Stimulated activated memory B cell treated with anti-CD40 and anti-IgM and Interleukin-4, amounts not matched to agents 10 μg/mL and 1 μg/mL and 100 μg/mL, for 72 hours (primary cell): ENCODE data around the gene APOBEC3G.

Experiments used
- ATAC-seq: fragments of 150-1000 bp; cut with Tn5 transposase; 2 replicates; pipeline ENCODE4 v1.10.0; 2021
- H3K27ac Mint-ChIP-seq: one replicate; pipeline ENCODE4 v1.8.0; 2022; ENCODE audit warnings: mild to moderate bottlenecking, mixed read lengths
- H3K27me3 Mint-ChIP-seq: one replicate; pipeline ENCODE4 v1.8.0; 2022; ENCODE audit warnings: mixed read lengths
- H3K36me3 Mint-ChIP-seq: one replicate; pipeline ENCODE4 v1.8.0; 2022; ENCODE audit warnings: mixed read lengths
- H3K4me1 Mint-ChIP-seq: one replicate; pipeline ENCODE4 v1.8.0; 2022; ENCODE audit warnings: mixed read lengths
- H3K4me3 Mint-ChIP-seq: one replicate; pipeline ENCODE4 v1.8.0; 2022; ENCODE audit warnings: mild to moderate bottlenecking, moderate library complexity, mixed read lengths
- H3K9me3 Mint-ChIP-seq: one replicate; pipeline ENCODE4 v1.8.0; 2022; ENCODE audit warnings: mixed read lengths

Gene APOBEC3G

DNA sequence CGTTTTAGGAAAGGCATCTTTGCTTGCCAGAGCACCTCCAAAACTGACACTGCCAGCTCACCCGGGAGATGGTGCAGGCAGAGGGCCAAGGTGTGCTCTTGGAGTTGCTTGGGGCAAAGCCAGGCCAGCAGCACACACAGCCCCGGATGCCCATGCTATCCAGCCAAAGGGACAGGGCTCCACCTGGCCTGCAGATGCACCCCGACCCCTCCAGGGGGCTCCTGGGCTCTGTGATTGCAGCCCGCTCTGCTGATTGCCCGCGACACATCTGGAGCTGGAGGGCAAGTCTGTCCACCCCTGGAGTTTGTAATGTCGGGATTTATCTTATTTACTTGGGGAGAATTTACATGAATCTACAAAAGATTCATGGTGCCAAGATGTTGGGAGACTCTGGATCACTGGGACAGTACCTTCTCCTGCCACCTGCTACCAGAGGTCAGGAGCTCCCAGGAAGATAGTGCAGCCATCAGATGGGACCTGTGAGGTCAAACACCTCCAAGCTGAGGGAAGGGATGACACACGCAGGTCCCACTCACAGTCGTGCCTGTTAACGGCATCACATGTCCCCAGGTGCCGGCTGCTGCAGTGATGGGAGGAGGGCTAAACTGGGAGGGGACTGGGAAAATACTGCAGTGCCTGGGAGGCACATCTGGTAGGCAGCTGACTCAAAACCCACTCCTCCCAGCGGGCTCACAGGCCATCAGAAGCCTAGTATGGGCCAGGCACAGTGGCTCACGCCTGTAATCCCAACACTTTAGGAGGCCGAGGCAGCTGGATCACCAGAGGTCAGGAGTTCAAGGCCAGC lies 58.2 kb downstream of the APOBEC3G start:
- H3K9me3 Mint-ChIP-seq, result no peaks in the 10 kb centered on the region
- no peak overlapping the region for H3K4me3 Mint-ChIP-seq
- H3K27ac Mint-ChIP-seq, result no peak overlapping the region
- peaks cover 8% of the 10 kb centered on the region for H3K4me1 Mint-ChIP-seq
- peaks cover 22% of the 10 kb centered on the region for H3K36me3 Mint-ChIP-seq
- no peaks in the 10 kb centered on the region for H3K27me3 Mint-ChIP-seq
- peak; percentile 62 for ATAC-seq

DNA sequence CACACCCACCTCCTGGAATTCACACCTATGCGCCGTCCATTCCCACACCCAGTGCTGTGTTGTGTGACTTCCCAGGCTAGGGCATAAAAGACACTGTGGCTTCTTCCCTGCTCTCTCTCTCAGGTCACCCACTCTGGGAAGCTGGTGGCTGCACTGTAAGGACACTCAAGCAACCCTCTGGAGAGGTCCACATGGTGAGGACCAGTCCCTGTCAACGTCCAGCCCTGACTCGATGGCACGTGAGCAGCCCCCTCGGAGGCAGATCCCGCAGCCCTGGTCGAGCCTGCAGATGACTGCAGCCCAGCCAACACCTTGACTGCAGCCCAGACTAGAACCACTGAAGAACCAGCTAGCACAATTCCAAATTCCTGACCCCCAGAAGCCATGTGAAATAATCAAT lies 59.2 kb downstream of the APOBEC3G start:
- no peaks in the 10 kb centered on the region for H3K9me3 Mint-ChIP-seq
- H3K36me3 Mint-ChIP-seq, result peaks cover 14% of the 10 kb centered on the region
- H3K27me3 Mint-ChIP-seq, result no peaks in the 10 kb centered on the region
- ATAC-seq, result no peak
- H3K4me3 Mint-ChIP-seq, result no peak overlapping the region
- H3K4me1 Mint-ChIP-seq, result peaks cover 7% of the 10 kb centered on the region
- no peak overlapping the region for H3K27ac Mint-ChIP-seq
